NCI-H1694 treated with DMSO at 0.1 percent for 48 hours (cell line): ENCODE measurements around the gene TBC1D5.
"Not testable (repeated sequence)": the region's sequence is repeated elsewhere in the genome, so short reads cannot be mapped to it uniquely, and the experiment has no call there.

Source experiments
- DNase-seq: peaks from one replicate; lab custom pipeline; 2025; lab: John Stamatoyannopoulos, UW

Gene TBC1D5

DNA sequence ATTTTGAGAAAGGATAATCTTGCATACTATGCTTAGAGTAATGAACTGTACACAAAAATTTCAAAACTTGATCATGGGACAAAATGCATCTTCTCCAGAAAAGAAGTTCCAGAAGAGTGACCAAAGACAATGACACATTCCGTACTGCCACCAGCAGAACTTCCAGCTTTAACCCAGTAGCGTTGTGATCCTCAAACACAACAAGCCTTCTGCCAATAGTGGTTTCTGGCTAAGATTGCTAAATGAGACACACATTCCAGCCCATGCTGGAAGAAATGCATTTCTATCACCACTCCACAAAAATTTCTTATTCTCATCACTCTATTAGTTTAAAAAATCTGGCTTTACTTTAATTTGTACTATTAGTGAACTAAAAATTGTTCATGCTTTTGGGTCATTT is 334.9 kb downstream of the TBC1D5 start:
- DNase-seq = no peak

DNA sequence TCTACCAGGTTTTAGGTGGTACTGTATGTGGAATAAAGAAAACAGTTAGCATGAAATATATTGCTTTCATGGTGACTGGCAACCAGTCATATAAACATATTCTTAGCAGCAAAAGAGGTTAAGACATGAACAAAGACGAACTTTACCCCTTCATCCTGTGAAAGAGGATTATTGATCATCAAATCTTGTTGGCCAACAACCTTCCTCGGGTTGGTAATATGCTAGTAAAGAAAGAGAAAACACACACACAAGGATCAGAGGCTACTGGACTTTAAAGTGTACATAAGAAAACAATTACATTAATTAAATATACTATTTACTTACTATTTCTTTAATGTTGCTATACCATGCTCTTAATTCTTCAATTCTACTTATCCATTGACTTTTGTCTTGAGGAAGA is 337.9 kb downstream of the TBC1D5 start:
- no peak for DNase-seq

DNA sequence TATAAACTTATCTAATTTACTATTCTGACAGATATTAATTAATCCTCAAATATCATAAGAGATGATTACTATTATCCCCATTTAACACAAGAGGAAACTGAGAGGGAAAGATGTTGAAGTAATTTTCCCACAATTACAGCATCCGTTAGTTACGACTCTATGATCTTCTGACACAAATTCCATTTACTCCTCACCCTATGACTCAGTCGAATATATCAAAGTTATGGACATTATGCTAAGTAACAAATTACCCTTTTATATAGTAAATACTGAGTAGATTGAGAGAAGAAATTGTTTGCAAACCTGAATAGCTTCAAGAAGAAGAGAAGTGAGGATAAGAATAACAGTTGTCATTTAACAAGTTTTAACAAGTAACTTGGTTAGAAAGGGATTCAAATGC is 340.0 kb downstream of the TBC1D5 start:
- DNase-seq = no peak

DNA sequence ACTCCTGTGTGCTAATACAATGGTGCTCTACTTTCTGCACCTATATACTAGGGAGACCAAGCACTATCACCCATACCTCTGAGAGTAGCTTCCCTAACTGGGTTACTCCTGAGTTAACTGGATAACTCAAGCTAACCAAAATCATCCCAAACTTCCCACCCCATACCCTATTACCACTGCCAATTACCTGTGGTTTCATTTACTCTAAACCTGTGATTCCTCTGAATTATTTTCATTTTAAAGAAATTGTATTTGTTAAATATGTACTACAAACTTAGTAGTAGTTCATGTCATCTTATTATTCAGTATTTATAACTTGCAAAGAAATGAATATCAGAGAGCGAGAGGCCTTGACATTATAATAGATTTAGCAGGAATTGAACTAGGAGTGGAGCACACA is 340.5 kb downstream of the TBC1D5 start:
- DNase-seq = no peak

DNA sequence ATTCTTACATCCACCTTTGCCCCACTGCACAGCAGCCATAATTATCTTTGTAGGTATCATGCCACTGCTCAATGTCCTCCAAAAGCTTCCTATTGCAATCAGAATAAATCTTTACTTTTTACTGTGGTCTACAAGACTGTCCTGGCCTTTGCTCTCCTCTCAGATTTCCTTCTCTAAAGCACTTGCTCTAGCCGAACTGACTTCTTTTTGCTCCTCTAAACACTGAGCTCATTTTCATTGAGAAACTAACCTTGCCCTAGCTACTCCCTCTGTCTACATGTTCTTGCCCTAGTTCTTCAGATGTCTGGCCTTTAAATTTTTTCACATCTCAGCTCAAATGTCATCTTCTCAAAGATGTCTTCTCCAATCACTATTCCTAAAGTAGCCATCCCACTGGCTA is 342.8 kb downstream of the TBC1D5 start:
- no peak for DNase-seq

DNA sequence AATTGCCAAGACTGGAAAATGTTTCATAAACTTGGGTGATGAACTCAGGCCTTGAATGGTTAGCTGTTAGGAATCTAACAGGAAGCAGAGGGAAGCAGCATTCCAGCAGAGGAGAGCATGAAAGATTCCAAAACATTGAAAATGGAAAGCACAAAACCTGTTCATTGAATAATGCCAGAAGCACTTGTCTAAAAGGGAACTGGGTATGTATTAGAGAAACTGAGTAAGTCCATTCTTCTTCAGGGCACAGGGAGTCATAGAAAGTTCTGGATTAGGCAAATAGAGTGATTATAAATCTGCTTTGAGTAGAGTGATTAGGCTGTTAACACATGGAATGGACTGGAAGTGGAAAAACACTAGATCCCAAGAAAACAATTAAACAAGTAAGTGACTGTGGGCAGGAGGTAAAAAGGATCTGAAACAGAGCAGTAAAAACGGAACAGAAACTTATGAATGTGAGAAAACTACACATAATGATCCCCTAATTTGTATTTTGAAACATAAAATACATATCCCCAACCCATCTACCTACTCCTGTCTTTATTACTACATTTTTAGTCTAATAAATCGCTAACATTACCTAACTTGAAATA is 343.4 kb downstream of the TBC1D5 start:
- DNase-seq = no peak

DNA sequence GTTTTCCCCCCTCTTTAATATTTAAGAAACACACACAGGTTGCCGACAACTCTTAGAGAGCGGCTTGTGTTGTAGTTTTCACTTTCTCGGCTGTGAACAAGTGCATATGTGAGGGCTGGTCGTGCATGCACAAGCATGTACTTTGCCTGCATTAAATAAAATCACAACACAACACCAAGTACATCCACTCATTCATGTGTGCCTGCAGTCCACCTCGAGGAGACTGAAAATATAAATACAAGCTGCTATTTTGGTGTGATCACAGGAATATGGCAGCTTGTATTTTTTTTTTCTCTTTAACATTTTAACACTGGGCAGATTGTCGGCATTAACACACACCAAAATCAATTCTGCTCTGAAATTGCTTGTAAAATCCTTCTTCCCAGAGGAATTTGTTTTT is 346.4 kb downstream of the TBC1D5 start:
- DNase-seq = peak; percentile 0

DNA sequence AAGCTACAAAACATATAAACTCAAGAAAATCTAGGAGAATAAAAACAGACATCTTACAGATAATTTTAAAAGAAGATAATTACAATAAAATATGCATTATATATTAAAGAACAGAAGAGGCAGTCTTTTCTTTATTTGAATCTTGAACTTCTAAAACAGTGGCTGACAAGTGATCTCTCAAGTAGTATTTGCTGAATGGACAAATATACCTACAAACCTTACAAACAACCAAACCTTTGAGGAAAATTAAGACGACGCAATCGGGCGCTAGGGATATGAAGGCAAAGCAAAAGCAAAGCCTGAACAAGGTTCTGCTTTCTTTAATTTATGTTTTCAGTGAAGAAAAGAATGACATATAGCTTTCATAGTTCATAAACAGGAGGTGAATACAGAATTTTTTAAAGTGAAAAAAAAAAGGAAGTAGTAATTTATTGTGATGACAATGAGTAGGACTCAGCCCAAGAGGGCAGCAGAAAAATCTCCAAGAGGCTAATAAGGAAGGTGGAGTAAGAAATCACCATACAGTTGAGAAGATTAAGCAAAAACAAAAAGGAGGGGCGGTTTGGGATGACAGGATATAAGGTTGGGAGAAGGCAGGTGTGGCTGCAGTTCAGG is 347.8 kb downstream of the TBC1D5 start:
- DNase-seq = no peak

DNA sequence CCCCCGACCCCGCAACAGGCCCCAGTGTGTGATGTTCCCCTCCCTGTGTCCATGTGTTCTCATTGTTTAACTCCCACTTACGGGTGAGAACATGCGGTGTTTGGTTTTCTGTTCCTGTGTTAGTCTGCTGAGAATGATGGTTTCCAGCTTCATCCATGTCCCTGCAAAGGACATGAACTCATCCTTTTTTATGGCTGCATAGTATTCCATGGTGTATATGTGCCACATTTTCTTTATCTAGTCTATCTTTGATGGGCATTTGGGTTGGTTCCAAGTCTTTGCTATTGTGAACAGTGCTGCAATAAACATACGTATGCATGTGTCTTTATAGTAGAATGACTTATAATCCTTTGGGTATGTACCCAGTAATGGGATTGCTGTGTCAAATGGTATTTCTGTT is 349.9 kb downstream of the TBC1D5 start:
- DNase-seq = not testable (repeated sequence)

DNA sequence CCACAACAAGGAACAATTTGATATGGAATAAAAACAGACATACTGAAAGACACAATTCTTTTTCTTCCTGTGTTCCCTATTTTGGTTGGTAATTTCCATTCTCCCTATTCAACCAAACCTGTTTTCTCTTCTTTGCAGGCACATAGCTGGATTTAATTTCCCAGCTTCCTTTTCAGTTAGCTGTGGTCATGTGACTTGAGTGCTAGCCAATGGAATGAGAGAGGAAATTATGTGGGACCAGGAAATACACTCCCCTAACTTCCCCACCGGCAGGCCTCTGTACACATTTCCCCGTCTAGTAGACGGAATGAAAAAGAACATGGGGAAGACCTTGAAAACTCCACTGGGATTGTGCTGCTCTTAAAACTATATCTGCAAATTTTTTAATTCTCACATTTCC is 351.6 kb downstream of the TBC1D5 start:
- no peak for DNase-seq

DNA sequence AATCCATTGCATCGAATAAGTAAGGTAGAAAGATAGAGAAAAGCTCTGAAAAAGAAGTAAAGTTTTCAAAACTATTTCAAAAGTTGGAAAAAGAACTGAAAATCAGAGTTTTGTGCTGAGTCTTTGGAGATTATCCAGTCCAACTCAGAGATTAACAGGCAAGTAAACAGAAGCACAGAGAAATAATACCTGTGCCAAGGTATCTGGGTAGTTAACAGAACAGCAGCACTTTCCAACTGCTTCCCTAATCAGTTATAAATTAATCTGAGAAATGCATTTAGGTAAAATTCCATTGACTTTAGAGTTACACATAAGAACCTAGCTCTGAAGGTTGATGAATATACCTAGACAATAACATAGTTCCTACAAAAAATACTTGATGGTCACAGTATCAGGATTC is 355.3 kb downstream of the TBC1D5 start:
- DNase-seq = no peak

DNA sequence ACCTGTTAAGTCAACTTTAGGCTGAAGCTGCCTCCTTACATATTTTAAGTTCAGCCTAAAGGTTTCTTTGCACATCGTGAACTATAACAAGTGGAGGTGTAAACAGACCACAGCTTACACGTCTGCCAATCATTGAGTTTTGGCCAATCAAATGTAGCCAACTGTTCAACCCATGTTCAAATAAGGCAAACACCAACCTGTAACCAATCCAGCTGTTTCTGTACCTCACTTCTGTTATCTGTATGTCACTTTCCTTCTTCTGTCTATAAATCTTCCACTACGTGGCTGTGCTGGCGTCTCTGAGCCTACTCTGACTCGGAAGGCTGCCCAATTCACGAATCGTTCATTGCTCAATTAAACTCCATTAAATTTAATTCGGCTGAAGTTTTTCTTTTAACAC is 356.0 kb downstream of the TBC1D5 start:
- DNase-seq = no peak

DNA sequence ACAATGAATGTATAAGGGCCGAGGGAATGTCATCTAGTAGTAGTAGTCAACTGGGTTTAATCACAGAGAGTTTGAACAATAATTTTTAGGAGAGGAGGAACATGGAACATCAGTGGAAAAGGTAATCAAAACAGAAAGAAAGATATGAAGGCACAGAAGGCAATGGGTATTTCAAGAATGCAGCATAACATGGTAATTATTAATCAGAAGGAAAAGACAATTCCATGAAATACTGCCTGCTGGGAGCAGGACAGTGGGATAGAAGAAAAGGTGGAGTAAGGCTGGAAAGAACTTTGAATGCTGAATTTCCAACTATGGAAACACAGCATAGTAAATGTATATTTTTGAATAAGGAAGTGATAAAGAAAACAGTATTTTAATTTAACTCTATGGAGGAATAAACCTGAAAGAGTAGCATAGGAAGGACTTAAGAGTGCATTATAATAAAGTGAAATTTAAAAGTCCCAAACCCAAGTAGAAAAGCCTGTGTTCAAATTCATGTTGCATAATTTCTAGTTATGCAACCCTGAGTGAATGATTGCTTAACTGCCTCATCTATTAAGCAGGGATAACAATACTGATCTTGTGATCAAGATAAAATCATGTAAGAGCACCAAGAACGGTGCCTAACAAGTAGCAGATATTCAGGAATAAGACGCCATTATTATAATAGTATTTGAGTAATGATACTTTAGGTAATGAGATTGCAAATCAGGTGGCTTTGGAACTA is 357.7 kb downstream of the TBC1D5 start:
- no peak for DNase-seq

DNA sequence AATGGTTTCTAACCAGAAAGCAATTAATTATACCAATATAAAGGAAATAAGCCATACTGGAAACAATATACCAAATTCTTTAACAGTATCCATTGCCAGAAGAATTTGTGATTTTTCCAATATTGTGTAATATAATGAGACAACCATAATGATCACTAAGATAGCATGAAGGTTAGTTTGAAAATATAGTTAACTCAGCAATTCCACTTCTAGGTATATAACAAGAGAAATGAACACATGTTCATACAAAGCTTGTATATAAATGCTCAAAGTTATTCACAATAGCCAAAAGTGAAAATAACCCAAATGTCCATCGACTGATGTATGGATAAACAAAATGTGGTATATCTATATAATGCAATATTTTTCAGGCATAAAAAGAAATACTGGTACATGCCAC is 369.1 kb downstream of the TBC1D5 start:
- DNase-seq = no peak

DNA sequence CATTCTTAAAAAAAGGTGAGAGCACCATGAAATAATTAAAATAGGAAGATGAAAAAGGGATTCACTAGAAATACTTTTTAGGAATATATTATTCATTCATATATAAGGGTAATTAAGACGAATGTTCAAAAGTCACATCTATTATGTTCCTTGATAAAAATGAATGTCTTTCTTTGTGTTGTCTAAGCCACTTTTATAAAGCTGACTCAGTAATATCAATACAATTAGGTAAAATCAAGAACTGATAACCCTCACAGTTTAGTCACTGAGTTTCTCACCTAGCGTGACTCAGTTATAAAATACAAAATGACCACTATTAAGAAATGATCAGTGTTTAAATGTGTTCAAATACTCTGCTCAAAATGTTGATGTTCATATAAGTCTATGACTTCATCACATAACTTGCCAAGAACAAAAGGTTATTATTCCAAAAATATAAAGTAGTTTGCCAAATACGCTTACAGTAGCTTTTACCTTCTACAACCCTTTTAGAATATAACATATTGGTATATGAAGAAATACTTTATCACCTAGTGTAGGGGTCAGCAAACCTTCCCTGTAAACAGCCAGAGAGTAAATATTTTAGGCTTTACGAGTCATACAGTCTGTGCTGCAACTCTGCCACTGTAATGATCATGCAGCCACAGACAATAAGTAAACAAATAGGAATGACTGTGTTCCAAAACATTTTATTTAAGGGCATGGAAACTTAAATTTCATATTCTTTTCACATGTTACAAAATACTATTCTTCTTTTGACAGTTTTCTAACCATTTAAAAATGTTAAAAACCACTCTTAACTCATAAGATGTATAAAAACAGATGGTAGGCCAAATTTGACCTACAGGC is 369.8 kb downstream of the TBC1D5 start:
- DNase-seq = no peak

DNA sequence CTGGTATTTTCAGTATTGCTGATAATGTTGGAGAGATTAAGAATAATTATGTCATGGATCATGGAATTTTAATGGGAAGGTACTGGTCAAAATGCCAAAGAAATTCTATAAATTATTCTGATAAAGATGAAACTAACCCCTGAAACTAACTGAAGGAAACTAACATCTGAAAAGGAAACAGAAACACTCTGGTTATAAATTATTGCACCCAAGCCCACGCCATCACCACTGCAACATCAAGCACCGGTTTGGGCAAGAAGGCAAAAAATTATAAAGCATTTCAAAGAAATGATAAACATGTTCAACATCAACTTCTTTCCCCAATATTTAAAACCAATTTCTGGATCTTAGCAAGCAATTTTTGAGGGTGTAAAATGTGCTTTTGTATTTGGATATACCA is 372.5 kb downstream of the TBC1D5 start:
- no peak for DNase-seq

DNA sequence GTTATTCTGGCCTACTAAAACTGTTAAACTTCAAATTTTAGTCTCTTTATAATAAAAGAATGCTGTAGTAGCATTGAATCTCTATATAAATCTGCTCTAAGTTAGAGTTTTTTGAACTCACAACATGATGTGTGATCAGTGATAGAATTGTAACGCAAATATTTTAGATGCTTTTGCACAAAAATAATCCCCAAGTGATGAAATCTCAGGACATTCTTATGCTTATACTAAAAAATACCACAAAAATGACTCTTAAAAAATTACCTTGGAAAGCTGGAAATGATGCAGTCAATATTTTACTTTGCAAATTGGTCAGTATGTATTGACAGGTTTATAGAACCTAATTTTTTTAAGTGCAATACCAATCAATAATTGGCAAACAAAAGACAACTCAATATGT is 375.3 kb downstream of the TBC1D5 start:
- DNase-seq = no peak

DNA sequence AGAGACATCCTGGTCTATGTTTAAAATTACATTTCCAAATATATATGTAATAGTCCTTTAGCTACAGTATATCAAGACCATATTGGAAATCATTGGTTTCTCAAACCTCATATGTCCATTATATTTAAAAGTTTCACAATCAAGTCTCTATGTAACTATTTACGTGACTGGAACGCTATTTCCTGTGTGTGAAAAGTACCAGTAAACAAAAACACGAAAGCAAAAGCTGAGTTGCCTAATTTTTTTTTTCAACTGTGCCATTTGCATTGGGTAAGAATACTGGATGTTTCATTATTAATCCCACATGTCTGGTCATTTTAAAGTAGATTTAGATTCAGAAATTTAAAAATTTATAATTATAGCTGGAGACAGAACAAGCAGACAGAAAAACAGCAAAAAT is 381.4 kb downstream of the TBC1D5 start:
- no peak for DNase-seq

DNA sequence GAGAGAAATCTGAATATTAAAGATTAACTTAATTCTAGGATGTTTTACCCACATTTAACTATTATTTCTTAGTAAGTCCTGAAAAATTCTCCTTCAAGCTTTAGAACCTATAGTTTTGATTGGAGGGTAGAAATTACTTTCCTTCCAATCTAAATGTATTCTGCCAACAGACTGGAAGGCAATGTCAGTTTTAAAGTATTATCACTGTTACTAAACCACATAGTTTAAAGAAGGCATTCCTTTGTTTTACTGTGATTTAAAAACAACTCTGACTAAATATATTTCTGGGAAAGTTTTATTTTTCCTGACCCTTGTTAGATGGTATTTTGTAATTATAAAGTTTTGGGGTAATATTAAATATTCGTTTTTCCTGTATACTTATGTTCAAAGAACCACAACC is 382.5 kb downstream of the TBC1D5 start:
- no peak for DNase-seq

DNA sequence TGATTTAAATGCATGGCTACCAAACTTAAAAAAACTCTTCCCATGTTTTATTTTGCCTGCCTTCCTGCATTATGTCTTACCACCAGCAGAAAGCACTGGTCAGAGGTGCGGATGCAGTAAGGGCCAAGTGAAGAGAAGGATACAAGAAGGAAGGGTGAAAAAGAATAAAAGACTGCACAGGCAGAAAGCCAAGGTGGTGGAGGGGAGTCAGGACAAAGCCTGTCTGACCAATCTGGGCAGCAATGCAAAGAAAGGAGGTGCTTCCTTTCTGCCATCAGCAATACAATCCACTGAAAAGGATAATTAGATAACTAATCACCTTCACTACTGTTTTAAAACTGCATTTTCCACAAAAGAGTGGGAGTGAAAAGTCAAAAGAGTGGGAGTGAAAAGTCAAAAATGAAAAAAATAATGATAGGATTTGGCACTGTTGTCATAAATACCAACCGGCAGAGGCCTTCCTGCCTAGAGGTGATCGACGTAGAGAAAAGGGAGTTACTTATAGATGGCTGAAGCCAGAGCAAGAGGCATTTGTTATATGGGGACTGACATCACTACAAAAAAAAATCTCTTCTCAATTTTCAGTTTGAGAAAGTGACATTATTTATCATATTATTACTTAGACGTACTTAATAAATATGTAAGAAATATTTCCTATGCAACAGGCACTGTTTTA is 385.3 kb downstream of the TBC1D5 start:
- no peak for DNase-seq

DNA sequence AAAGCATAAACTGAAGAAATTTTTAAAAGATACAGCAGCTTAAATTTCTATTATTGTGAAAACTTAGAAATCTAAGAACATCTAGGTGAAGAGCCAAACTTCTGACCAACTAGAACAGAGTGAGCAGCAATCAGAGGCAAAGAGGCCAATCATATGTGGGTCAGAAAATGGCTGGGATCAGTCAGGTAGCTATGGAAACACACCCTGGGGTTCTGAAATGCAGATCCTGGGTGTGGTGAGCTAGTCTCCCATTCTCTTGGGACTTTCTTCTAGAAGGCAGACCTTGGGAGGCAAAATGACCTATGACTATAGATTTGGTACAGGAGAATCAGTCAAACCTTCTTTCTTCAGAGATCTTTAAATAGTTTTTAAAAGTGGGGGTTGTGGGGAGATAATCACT is 385.8 kb downstream of the TBC1D5 start:
- DNase-seq = no peak

DNA sequence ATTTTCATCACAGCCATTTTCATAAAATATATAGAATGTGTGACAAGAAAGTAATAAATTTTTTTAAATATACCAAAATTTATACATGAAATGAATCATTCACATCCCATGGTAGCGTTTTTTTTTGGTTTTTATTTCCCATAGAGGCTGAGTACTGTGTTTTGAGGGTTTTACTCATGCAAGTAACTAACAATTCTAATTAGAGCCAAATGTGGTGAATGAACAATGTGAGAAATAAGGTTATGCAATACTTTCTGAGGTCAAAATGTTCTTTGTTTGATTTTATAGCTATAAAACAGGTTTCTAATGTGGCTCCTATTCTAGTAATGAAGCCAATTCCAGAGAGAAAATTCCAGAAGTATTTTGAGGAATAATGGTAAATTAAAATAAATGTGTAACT is 386.8 kb downstream of the TBC1D5 start:
- DNase-seq = no peak
